Right atrium auricular region (tissue), 2 donors: ENCODE data around the gene QSOX1. TPM values are rescaled to one million over a fixed set of nuclear protein-coding genes. Genes with fewer than 3 reads are reported as not detected.

Experiments
- total RNA-seq, 2 donors: library from RNA; depleted of rRNA; stranded (reverse); fragments of >200 nt; gene quantifications; one replicate each; pipeline ENCODE4 v1.1.0, GENCODE V29; 2016

Gene QSOX1
- total RNA-seq, 2 donors from 2014 or later = 199 to 332 TPM

Other genes starting within 250 kb of the QSOX1 start
- gene CEP350, start 200.1 kb upstream of the QSOX1 start, total RNA-seq = 10 to 100 TPM; 55.3 to 56.1 TPM
- gene LHX4, start 75.4 kb downstream of the QSOX1 start, total RNA-seq = not detected